HG03135 (cell line): ENCODE data around the gene MGAT5.

ENCODE experiments used
- ATAC-seq: cut with Tn5 transposase; IDR thresholded peaks from one replicate; pipeline ENCODE4 v1.9.1; 2021; ENCODE audit warnings: mild to moderate bottlenecking, moderate library complexity; ENCODE audit not compliant: unreplicated experiment

MGAT5 gene

GRCh38 chr2:134489732-134490384 lies 236.0 kb downstream of the MGAT5 start:
- no peak for ATAC-seq

GRCh38 chr2:134490559-134490958 lies 236.7 kb downstream of the MGAT5 start:
- ATAC-seq: no peak

GRCh38 chr2:134491022-134491421 lies 237.2 kb downstream of the MGAT5 start:
- ATAC-seq: no peak

GRCh38 chr2:134491771-134492441 lies 238.0 kb downstream of the MGAT5 start:
- no peak for ATAC-seq

GRCh38 chr2:134493797-134494196 lies 239.9 kb downstream of the MGAT5 start:
- ATAC-seq: no peak

- no peak for ATAC-seq
These were observed 244.8 kb downstream of the MGAT5 start for GRCh38 chr2:134498654-134499053.

- no peak for ATAC-seq
These were observed 245.5 kb downstream of the MGAT5 start for GRCh38 chr2:134499307-134499926.

GRCh38 chr2:134500211-134500935 lies 246.5 kb downstream of the MGAT5 start:
- ATAC-seq: no peak

GRCh38 chr2:134501476-134502091 lies 247.7 kb downstream of the MGAT5 start:
- ATAC-seq: no peak

GRCh38 chr2:134502104-134502503 lies 248.2 kb downstream of the MGAT5 start:
- no peak for ATAC-seq
